Pons (tissue), 1 donor: ENCODE data around the gene BAD.

Experiments used
- DNase-seq: peaks from one replicate; pipeline ENCODE4 v3.0.0-alpha.2; 2016; ENCODE audit warnings: low spot score

The BAD gene

GRCh38 chr11:64275841-64276240 lies 8.6 kb downstream of the BAD start:
- DNase-seq: no peak

- DNase-seq: no peak
Measured at GRCh38 chr11:64275031-64275800, 9.2 kb downstream of the BAD start.

GRCh38 chr11:64269540-64270220 lies 14.8 kb downstream of the BAD start:
- DNase-seq: peak; percentile 100

DNA sequence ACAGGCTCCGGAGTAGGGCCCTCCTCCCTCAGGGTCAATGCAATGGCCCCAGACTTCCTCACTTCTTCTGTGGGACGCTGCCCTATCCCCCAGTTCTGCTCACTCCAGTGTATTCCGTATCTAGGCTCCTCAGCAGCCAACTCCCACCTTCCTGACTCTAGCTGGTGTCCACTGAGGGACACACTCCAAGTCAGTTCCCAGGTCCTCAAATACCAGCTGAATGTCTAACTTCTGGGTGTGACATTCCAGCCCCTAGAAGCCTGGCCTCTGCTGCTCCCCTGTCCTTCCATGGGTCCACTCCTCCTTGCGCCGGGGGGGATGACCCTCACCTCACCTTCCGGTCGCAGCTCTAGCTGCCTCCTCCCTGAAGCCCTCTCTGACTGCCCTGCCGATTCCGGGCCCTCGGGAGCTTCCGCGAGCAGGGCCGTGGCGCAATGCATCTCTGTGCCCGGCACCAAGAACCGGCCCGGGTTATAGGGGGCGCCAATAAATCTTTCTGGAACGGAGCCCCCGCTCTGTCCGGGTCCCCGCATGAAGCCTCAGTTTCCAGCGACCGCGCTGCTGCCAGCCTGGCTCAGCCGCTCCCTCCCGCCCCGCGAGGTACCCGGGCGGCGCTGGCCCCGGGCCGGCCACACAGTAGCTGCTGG lies 15.4 kb downstream of the BAD start:
- DNase-seq: peak; percentile 25

DNA sequence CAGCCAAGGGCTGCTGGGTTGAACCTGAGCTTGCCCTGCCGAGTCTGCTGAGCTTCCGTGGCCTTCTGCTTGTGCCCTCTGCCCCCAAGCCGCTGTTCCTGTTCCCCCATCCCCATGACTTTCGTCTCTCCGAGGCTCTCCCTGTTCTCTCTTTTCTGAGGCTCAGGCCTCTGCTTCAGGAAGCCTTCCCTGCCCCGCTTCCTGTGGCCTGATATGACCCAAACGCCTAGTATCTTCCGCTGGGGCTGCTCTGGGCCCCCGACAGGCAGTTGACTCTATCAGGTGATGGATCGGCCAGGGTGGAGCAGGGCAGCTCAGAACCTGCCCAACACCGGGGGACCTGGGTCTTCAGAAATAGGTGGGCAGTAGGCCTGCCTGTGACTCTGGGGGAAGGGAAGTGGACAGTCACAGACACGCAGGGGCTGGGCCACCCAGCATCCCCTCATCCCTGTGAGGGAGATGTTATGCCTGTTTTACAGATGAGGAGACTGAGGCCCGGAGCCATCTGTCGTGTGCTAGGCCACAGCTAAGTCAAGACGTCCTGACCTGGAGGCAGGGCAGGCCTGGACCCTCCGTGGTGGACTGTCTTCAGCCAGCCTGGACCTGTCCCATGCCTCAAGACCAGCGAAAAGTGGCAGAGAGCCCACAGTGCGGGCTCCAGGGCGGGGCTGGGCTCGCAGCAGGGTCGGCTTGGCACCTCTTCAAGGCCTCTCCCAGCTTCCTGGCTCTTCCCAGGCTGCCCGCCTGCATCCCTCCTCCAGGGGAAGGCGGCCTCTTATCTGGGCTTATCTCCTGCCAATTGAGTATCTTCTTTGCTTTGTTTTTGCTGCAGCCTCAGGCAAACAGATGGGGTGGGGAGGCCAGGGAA lies 16.2 kb downstream of the BAD start:
- DNase-seq: no peak

- no peak for DNase-seq
Measured at GRCh38 chr11:64267207-64267945, 17.1 kb downstream of the BAD start.

DNA sequence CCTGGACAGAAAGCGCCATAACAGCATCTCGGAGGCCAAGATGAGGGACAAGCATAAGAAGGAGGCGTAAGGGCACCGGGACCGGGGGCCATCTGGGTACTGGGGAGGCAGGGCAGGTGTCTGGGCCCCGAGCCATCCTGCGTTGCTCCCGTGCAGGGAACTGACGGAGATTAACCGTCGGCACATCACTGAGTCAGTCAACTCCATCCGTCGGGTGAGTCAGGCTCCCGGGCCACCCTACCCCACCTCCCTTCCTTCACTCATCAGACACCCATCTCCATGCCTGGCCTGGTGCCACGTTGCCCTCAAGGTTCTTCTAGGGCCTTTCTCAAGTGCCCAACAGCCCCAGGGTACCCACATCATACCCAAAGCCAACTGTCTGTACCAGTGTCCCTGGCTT lies 18.1 kb downstream of the BAD start:
- no peak for DNase-seq

DNA sequence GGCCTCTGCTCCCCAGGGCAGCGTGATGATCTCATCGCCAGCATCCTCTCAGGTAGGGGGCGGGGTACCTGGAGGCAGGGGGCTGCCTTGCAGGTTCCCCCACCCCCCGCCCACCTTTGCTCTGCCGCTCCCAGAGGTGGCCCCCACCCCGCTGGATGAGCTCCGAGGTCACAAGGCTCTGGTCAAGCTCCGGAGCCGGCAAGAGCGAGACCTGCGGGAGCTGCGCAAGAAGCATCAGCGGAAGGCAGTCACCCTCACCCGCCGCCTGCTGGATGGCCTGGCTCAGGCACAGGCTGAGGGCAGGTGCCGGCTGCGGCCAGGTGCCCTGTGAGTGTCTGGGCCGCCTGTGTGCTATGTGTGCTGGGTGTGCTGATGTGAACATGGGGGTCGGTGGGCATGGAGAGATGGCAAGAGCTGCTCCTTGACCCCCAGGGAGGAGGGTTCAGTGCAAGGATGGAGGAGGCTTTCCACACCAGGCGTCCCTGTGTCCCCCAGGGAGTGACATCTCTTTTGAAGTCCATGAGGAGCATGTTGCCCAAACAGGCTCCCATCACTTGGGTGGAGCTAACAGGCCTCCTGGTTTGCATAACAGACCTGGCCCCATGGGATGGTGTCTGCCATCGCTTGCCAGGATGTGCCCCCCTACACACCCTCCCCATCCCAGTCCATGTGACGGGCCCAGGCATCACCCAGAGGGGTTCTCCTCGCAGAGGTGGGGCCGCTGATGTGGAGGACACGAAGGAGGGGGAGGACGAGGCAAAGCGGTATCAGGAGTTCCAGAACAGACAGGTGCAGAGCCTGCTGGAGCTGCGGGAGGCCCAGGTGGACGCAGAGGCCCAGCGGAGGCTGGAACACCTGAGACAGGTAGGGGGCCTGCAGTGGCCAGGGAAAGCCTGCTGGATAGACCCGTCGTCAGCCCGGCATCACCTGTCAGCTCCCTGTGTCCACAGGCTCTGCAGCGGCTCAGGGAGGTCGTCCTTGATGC lies 19.0 kb downstream of the BAD start:
- no peak for DNase-seq

GRCh38 chr11:64264371-64264852 lies 20.1 kb downstream of the BAD start:
- DNase-seq: no peak

- DNase-seq: no peak
Measured at GRCh38 chr11:64263947-64264317, 20.5 kb downstream of the BAD start.

- DNase-seq: no peak
Measured at GRCh38 chr11:64263021-64263946, 21.2 kb downstream of the BAD start.

GRCh38 chr11:64262271-64263002 lies 22.0 kb downstream of the BAD start:
- DNase-seq: no peak

- DNase-seq: no peak
Measured at GRCh38 chr11:64261556-64262080, 22.8 kb downstream of the BAD start.

DNA sequence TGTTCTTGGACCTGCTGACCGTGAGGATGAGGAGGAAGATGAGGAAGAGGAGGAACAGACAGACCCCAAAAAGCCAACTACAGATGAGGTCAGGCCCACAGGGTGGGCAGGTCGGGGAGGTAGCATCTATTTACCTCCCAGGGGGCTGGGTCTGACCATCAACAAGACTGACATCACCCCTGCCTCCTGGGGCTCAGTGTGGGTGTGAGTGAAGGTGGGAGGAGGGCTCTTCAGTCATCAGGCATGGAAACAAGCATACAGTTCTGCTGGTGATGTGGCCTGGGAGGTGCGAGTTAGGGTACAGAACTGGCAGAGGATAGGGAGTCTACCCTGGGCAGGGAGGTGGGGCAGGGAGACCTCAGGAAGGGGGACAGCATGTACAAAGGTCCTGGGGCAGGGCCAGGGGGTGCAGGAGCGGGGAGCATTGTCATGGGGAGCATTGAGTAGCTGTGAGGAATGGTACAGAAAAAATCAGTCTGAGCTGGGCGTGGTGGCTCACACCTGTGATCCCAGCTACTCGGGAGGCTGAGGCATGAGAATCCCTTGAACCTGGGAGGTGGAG lies 24.2 kb downstream of the BAD start:
- DNase-seq: no peak

DNA sequence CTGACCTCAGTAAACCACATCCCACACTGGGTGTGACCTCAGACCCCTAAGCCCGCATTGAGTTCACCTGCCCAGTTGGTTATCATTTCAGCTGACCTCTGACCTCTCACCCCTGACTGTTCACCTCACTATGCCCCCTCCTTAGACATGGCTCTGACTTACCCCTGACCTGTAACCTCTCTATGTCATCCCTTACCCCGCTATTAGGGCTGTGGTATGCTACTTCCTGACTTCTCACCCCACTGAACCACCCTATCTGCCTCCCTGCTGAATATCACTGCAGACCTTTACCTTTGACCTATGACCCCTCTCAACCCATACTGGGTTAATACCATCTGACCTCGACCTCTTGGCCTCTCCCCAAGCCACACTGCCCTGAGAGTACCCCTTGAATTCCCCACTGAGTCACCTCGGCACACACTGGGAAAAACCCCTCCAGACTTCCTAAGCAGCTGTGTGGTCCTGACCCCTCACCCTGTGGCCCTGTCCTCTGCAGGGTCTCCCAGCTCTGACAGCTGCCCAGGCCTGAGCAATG lies 24.9 kb downstream of the BAD start:
- no peak for DNase-seq

DNA sequence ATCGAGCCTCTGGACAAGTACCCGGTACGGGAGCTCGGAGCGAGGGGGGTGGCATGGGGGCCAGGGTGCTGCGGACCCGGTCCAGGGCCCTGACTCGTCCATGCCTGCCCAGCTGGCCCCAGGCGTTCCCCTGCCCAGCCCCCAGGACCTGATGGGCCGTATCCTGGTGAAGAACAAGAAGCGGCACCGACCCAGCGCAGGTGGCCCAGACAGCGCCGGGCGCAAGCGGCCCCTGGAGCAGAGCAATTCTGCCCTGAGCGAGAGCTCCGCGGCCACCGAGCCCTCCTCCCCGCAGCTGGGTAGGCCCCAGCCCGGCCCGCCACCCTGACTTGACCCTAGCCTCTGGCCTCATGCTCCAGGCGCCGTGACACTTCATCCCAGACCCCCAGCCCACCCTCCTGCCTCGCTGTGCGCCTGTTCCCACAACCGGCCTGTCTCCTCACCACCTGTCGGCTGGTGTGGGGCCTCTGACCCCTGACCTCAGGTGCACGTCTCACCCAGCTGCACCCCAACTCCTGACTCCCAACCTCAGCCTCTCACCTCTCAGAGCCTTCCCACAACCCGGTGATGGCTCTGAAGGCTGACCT lies 25.4 kb downstream of the BAD start:
- no peak for DNase-seq

DNA sequence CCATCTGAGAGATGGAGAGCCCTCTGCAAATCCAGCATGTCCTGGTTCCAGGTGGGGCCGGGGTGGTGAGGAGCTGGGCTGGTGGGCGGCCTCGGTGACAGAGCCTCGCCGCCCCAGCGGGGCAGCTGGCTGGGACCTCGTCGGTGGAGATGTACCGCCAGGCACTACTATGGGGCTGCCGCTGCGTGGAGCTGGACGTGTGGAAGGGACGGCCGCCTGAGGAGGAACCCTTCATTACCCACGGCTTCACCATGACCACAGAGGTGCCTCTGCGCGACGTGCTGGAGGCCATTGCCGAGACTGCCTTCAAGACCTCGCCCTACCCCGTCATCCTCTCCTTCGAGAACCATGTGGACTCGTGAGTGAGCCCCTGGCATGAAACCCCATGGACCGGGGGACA lies 26.1 kb downstream of the BAD start:
- no peak for DNase-seq
